Liver (tissue), 9 donors: ENCODE results near the gene INTS15. TPM values are rescaled to one million over a fixed set of nuclear protein-coding genes. Genes with fewer than 3 reads are reported as not detected.

Source experiments
- DNase-seq: peaks from one replicate; pipeline ENCODE4 v3.0.0-alpha.2; 2017; ENCODE audit warnings: low spot score
- H3K27ac ChIP-seq, 2 donors: one replicate each; pipeline ENCODE4 v1.7.0; 2013; ENCODE audit warnings: inconsistent platforms in 2 of 2, low read length in 2 of 2, control low read depth in 1 of 2, low read depth in 1 of 2, mild to moderate bottlenecking in 1 of 2
- H3K27me3 ChIP-seq, 4 donors: one replicate each; pipeline versions ENCODE4 v1.6.1 to v1.7.0; 2013; ENCODE audit warnings: low read length in 3 of 4, inconsistent platforms in 1 of 4, mild to moderate bottlenecking in 1 of 4, moderate library complexity in 1 of 4; ENCODE audit not compliant: control insufficient read depth in 4 of 4, insufficient read depth in 4 of 4
- H3K36me3 ChIP-seq, 4 donors: one replicate each; pipeline versions ENCODE4 v1.6.1 to v1.7.0; 2013; ENCODE audit warnings: low read length in 3 of 4, mild to moderate bottlenecking in 3 of 4, low read depth in 1 of 4, moderate library complexity in 1 of 4; ENCODE audit not compliant: control insufficient read depth in 4 of 4, insufficient read depth in 3 of 4
- H3K4me1 ChIP-seq, 4 donors: one replicate each; pipeline versions ENCODE4 v1.6.1 to v1.7.0; 2013; ENCODE audit warnings: low read length in 3 of 4, mild to moderate bottlenecking in 3 of 4, moderate library complexity in 1 of 4; ENCODE audit not compliant: control insufficient read depth in 4 of 4, insufficient read depth in 4 of 4
- H3K4me3 ChIP-seq, 3 donors: one replicate each; pipeline versions ENCODE4 v1.6.1 to v1.7.0; 2013; ENCODE audit warnings: low read length in 3 of 3, control low read depth in 1 of 3, low read depth in 1 of 3, mild to moderate bottlenecking in 1 of 3
- H3K9ac ChIP-seq, 2 donors: one replicate each; pipeline ENCODE4 v1.7.0; 2013; ENCODE audit warnings: low read length in 2 of 2, mild to moderate bottlenecking in 2 of 2, moderate library complexity in 2 of 2, control low read depth in 1 of 2, low read depth in 1 of 2
- H3K9me3 ChIP-seq, 4 donors: one replicate each; pipeline versions ENCODE4 v1.6.1 to v1.7.0; 2013; ENCODE audit warnings: low read length in 3 of 4; ENCODE audit not compliant: control insufficient read depth in 4 of 4
- ATF3 ChIP-seq: IDR thresholded peaks from 2 replicates; pipeline ENCODE4 v1.6.1; 2016; ENCODE audit warnings: antibody characterized with exemption
- CTCF ChIP-seq: fragments of 150-350 bp; IDR thresholded peaks from 2 replicates; pipeline ENCODE4 v1.5.1; 2017; ENCODE audit warnings: improper control_type of control experiment, low read depth, low read length; ENCODE audit not compliant: missing input control
- EGR1 ChIP-seq, 2 donors: IDR thresholded peaks; 2 replicates each; pipeline ENCODE4 v1.6.1; 2016 to 2018; ENCODE audit warnings: antibody characterized with exemption in 2 of 2, low read depth in 2 of 2
- FOXA1 ChIP-seq: IDR thresholded peaks from 2 replicates; pipeline ENCODE4 v1.6.1; 2016; ENCODE audit warnings: antibody characterized with exemption
- FOXA2 ChIP-seq: IDR thresholded peaks from 2 replicates; pipeline ENCODE4 v1.6.1; 2016; ENCODE audit warnings: antibody characterized with exemption
- GABPA ChIP-seq, 2 donors: IDR thresholded peaks in 1 of 2; conservative IDR thresholded peaks in 1 of 2; 2 replicates each; pipeline ENCODE4 v1.6.1; 2016; ENCODE audit warnings: antibody characterized with exemption in 2 of 2, mild to moderate bottlenecking in 1 of 2, moderate library complexity in 1 of 2
- HNF4A ChIP-seq, 2 donors: conservative IDR thresholded peaks; 2 replicates each; pipeline ENCODE4 v1.6.1; 2016; ENCODE audit warnings: antibody characterized with exemption in 2 of 2, mild to moderate bottlenecking in 2 of 2
- HNF4G ChIP-seq: IDR thresholded peaks from 2 replicates; pipeline ENCODE4 v1.6.1; 2016; ENCODE audit warnings: antibody characterized with exemption
- JUND ChIP-seq, 2 donors: IDR thresholded peaks; 2 replicates each; pipeline ENCODE4 v1.6.1; 2016; ENCODE audit warnings: antibody characterized with exemption in 2 of 2
- MAX ChIP-seq: IDR thresholded peaks from 2 replicates; pipeline ENCODE4 v1.6.1; 2016; ENCODE audit warnings: antibody characterized with exemption
- NR2F2 ChIP-seq: IDR thresholded peaks from 2 replicates; pipeline ENCODE4 v1.6.1; 2016; ENCODE audit warnings: antibody characterized with exemption
- RAD21 ChIP-seq, 2 donors: IDR thresholded peaks; 2 replicates each; pipeline ENCODE4 v1.6.1; 2016; ENCODE audit warnings: antibody characterized with exemption in 2 of 2, mild to moderate bottlenecking in 2 of 2
- REST ChIP-seq: IDR thresholded peaks from 2 replicates; pipeline ENCODE4 v1.6.1; 2016; ENCODE audit warnings: antibody characterized with exemption, mild to moderate bottlenecking
- RXRA ChIP-seq, 2 donors: IDR thresholded peaks; 2 replicates each; pipeline ENCODE4 v1.6.1; 2017 to 2018; ENCODE audit warnings: antibody characterized with exemption in 2 of 2, mild to moderate bottlenecking in 1 of 2
- SP1 ChIP-seq: IDR thresholded peaks from 2 replicates; pipeline ENCODE4 v1.6.1; 2018; ENCODE audit warnings: antibody characterized with exemption, mild to moderate bottlenecking
- TAF1 ChIP-seq: conservative IDR thresholded peaks from 2 replicates; pipeline ENCODE4 v1.6.1; 2016; ENCODE audit warnings: antibody characterized with exemption, mild to moderate bottlenecking
- YY1 ChIP-seq: IDR thresholded peaks from 2 replicates; pipeline ENCODE4 v1.6.1; 2016; ENCODE audit warnings: antibody characterized with exemption, mild to moderate bottlenecking
- ZBTB33 ChIP-seq: IDR thresholded peaks from 2 replicates; pipeline ENCODE4 v1.6.1; 2016; ENCODE audit warnings: antibody characterized with exemption
- WGBS: extraction: QIAGEN DNeasy Blood & Tissue Kit; methylation state at CpG from one replicate; pipeline ENCODE4 v1.1.7; 2013; 5-methylcytosine and 5-hydroxymethylcytosine counted together
- polyA plus RNA-seq, 2 donors: library from polyadenylated mRNA; stranded (reverse) in 1 of 2; unstranded in 1 of 2; fragments of 200-250 nt in 1 of 2; fragments of >200 nt in 1 of 2; fragmentation: Nextera tagmentation in 1 of 2; extraction: Ambion mirVana in 1 of 2; gene quantifications; one replicate each; pipeline versions ENCODE4 v1.2.1 to v1.2.3, GENCODE V29; 2013 to 2015
- total RNA-seq, 2 donors: library from RNA; depleted of rRNA; stranded (reverse); fragments of >200 nt; gene quantifications; one replicate each; pipeline ENCODE4 v1.2.3, GENCODE V29; 2014
- donor health status: healthy.
- donor health status: healthy.
- donor health status: healthy.
- donor health status: healthy.
- donor health status: healthy.

INTS15 gene
- total and polyA plus RNA-seq, 4 donors: 5.2 to 10.4 (median 8.2) TPM

GRCh38 chr7:6647080-6647479, 57.3 kb downstream of the INTS15 start:
- no peak for DNase-seq
- no peaks in the 10 kb centered on the region for H3K27me3 ChIP-seq
- peaks cover 0 to 3% (median 1%) of the 10 kb centered on the region in 4 donors for H3K9me3 ChIP-seq
- 93% methylated on average over 8 of the region's 8 CpGs for WGBS
- H3K4me1 ChIP-seq: no peaks in the 10 kb centered on the region
- no peak overlapping the region for H3K4me3 ChIP-seq
- peaks cover 17 to 90% (median 32%) of the 10 kb centered on the region in 4 donors for H3K36me3 ChIP-seq
- no peak overlapping the region for H3K9ac ChIP-seq
- no peak overlapping the region for H3K27ac ChIP-seq
- no peak for TF ChIP-seq JUND (IDR thresholded peaks at IDR 0.05)
- no peak for TF ChIP-seq SP1
- TF ChIP-seq HNF4A (conservative IDR thresholded peaks at IDR 0.05): no peak
- TF ChIP-seq TAF1: no peak

- Histone ChIP-seq H3K27ac (no peak overlapping the region), H3K9me3 (peaks cover 0 to 5% (median 4%) of the 10 kb centered on the region in 4 donors), H3K27me3 (no peaks in the 10 kb centered on the region), H3K4me1 (no peaks in the 10 kb centered on the region), H3K4me3 (no peak overlapping the region), H3K9ac (no peak overlapping the region), H3K36me3 (peaks cover 21 to 90% (median 35%) of the 10 kb centered on the region in 4 donors)
- DNase-seq: no peak
- no peak for TF ChIP-seq YY1
- no peak for TF ChIP-seq RXRA (IDR thresholded peaks at IDR 0.05)
- no peak for TF ChIP-seq ZBTB33
- no peak for TF ChIP-seq EGR1 (IDR thresholded peaks at IDR 0.05; ENCODE audit: low read depth in 2 of 2)
- TF ChIP-seq HNF4G: no peak
- TF ChIP-seq NR2F2: no peak
- TF ChIP-seq TAF1: no peak
- no peak for TF ChIP-seq CTCF
- TF ChIP-seq FOXA1: no peak
- no peak for TF ChIP-seq SP1
- TF ChIP-seq HNF4A (conservative IDR thresholded peaks at IDR 0.05): no peak
- TF ChIP-seq REST: no peak
- no peak for TF ChIP-seq GABPA (IDR thresholded peaks at IDR 0.05 in 1 of 2, conservative IDR thresholded peaks at IDR 0.05 in 1 of 2)
- TF ChIP-seq JUND (IDR thresholded peaks at IDR 0.05): no peak
- TF ChIP-seq ATF3: no peak
- no peak for TF ChIP-seq FOXA2
- no peak for TF ChIP-seq RAD21 (IDR thresholded peaks at IDR 0.05)
- no peak for TF ChIP-seq MAX
- 96% methylated on average over 14 of the region's 14 CpGs for WGBS
Observed at GRCh38 chr7:6647541-6647940, 57.7 kb downstream of the INTS15 start.
